Neural crest cell (in vitro differentiated cells): ENCODE measurements around the gene DNAJC30. TPM values are rescaled to one million over a fixed set of nuclear protein-coding genes. Genes with fewer than 3 reads are reported as not detected.
A peak's percentile ranks its signal among the peaks of the same experiment; 100 is the strongest.

Experiments used
- DNase-seq: peaks from one replicate; pipeline ENCODE4 v3.0.0; 2021; ENCODE audit warnings: low read depth, mixed read lengths, low spot score
- H3K27ac Mint-ChIP-seq: one replicate; pipeline ENCODE4 v1.8.0; 2021; ENCODE audit warnings: mild to moderate bottlenecking, mixed read lengths; ENCODE audit not compliant: unreplicated experiment
- H3K27me3 Mint-ChIP-seq: 2 replicates; pipeline ENCODE4 v1.8.0; 2021; ENCODE audit warnings: low read depth, mild to moderate bottlenecking, mixed read lengths
- H3K36me3 Mint-ChIP-seq: 2 replicates; pipeline ENCODE4 v1.8.0; 2021; ENCODE audit warnings: low read depth, mild to moderate bottlenecking, mixed read lengths
- H3K4me1 Mint-ChIP-seq: 2 replicates; pipeline ENCODE4 v1.8.0; 2021; ENCODE audit warnings: mixed read lengths
- H3K4me3 Mint-ChIP-seq: one replicate; pipeline ENCODE4 v1.8.0; 2021; ENCODE audit warnings: mild to moderate bottlenecking, mixed read lengths
- H3K9me3 Mint-ChIP-seq: 2 replicates; pipeline ENCODE4 v1.8.0; 2021; ENCODE audit warnings: mixed read lengths
- CTCF ChIP-seq: fragments of 200-600 bp; sonication (generic); conservative IDR thresholded peaks from 2 replicates; pipeline ENCODE4 v1.5.0; 2021; ENCODE audit warnings: antibody characterized with exemption, mild to moderate bottlenecking
- total RNA-seq: library from RNA; stranded (reverse); gene quantifications from 2 replicates; pipeline ENCODE4 v1.2.1, GENCODE V29; 2021

The DNAJC30 gene
- total RNA-seq, 1 donor from 2014 or later = 11.1 TPM

DNA sequence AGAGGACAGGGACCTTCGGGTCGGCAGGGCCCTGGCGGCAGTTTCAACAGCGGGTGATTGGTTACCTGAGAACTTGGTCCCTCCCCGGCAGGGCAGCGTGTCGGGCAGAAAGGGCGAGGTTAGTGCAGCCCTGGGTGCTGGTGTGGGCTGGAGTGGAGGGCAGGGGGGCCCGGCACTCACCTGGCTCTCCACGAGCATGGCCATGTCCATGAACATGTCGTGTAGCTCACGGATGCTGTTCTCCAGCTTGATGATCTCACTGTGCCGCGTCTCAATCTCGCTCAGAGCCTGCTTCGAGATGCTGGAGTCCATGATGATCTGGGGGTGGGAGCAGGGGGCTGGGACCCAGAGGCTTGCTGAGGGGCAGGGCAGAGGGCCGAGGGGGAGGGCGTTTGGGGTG is 19.4 kb upstream of the DNAJC30 start:
- Mint-ChIP-seq H3K27ac (no peak overlapping the region), H3K4me1 (peaks cover 3% of the 10 kb centered on the region), H3K36me3 (peaks cover 8% of the 10 kb centered on the region), H3K27me3 (no peaks in the 10 kb centered on the region), H3K9me3 (no peaks in the 10 kb centered on the region), H3K4me3 (peak overlapping the region; percentile 41)
- no peak for DNase-seq
- TF ChIP-seq CTCF = no peak

DNA sequence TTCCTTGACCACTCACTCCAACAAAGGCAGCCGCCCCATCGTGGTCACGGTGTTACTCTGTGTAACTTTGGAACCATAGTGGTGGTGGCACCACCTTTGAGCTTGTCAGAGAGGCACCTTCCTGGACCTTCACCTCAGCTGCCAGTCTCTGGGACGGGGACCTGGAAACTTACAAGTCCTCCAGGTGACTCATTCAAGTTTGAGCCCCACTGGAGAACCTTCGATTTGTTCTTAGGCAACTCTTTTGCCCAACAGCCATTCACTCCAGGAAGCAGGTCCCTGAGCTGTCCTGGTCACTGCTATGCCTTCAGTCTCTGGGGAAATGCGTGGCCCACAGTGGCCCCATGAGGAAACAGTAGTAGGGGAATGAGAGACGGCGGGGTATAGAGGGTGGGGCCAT is 19.0 kb upstream of the DNAJC30 start:
- peaks cover 3% of the 10 kb centered on the region for H3K4me1 Mint-ChIP-seq
- peaks cover 10% of the 10 kb centered on the region for H3K36me3 Mint-ChIP-seq
- peak overlapping the region; percentile 41 for H3K4me3 Mint-ChIP-seq
- H3K27ac Mint-ChIP-seq = no peak overlapping the region
- no peak for DNase-seq
- no peaks in the 10 kb centered on the region for H3K27me3 Mint-ChIP-seq
- H3K9me3 Mint-ChIP-seq = no peaks in the 10 kb centered on the region
- TF ChIP-seq CTCF = no peak

DNA sequence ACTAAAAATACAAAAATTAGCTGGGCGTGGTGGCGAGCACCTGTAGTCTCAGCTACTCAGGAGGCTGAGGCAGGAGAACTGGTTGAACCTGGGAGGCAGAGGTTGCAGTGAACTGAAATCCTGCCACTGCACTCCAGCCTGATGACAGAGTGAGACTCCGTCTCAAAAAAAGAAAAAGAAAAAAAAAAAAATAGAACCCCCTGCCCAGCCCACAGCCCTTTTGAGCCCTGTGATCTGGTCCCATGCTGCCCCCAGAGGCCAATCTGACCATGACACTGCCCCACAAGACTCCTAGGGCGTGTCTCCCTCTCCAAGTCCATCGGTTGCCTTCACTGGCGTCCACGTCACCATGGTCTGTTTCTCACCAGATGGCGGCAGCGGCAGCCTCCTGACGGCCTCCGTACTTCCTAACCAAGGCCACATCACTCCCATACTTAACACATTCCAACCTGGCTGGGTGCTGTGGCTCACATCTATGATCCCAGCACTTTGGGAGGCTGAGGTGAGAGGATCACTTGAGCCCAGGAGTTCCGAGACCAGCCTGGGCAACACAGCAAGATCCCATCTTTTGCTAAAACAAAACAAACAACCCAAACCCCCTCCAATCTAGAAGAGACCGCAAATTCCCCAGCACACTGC is 18.2 kb upstream of the DNAJC30 start:
- H3K9me3 Mint-ChIP-seq = no peaks in the 10 kb centered on the region
- peaks cover 3% of the 10 kb centered on the region for H3K4me1 Mint-ChIP-seq
- peak; percentile 61 for DNase-seq
- peak overlapping the region; percentile 35 for H3K27ac Mint-ChIP-seq
- TF ChIP-seq CTCF = peak; percentile 67
- no peaks in the 10 kb centered on the region for H3K27me3 Mint-ChIP-seq
- H3K4me3 Mint-ChIP-seq = peak overlapping the region; percentile 62
- peaks cover 13% of the 10 kb centered on the region for H3K36me3 Mint-ChIP-seq

- Mint-ChIP-seq H3K4me3 (no peak overlapping the region), H3K27me3 (no peaks in the 10 kb centered on the region), H3K9me3 (no peaks in the 10 kb centered on the region), H3K4me1 (peaks cover 3% of the 10 kb centered on the region), H3K27ac (no peak overlapping the region), H3K36me3 (peaks cover 13% of the 10 kb centered on the region)
- no peak for TF ChIP-seq CTCF
- no peak for DNase-seq
Observed at GRCh38 chr7:73700581-73701134, 17.4 kb upstream of the DNAJC30 start.

DNA sequence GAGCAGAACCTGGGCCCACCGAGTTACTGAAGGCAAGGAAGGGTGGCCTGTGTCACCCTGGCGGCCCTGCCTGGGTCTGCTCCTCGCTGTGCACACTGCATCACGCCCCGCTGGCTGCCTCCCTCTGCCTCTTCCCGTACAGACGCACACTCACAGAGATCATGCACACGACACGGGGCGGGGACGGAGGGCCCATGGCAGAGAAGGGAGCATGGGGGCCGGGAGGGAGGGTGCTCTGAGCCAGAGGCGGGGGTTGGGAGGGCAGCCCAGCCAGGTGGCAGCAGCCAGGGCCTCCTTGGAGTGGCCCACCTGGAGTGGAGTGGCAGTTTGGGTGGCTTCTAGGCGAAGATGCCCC is 16.8 kb upstream of the DNAJC30 start:
- DNase-seq = no peak
- H3K27ac Mint-ChIP-seq = no peak overlapping the region

More for the DNA sequence above, 16.8 kb upstream of the DNAJC30 start:
- H3K9me3 Mint-ChIP-seq = no peaks in the 10 kb centered on the region
- no peak for TF ChIP-seq CTCF
- peaks cover 16% of the 10 kb centered on the region for H3K36me3 Mint-ChIP-seq
- H3K4me1 Mint-ChIP-seq = peaks cover 3% of the 10 kb centered on the region
- no peaks in the 10 kb centered on the region for H3K27me3 Mint-ChIP-seq
- no peak overlapping the region for H3K4me3 Mint-ChIP-seq
